Measurements from ENCODE around the gene SPINK8. TPM values are rescaled to one million over a fixed set of nuclear protein-coding genes. Genes with fewer than 3 reads are reported as not detected.

The SPINK8 gene
- total RNA-seq = not detected in 2 replicates

GRCh38 chr3:48333346-48334245, at the start of gene SPINK8:
TSS of gene SPINK8 (minus strand) at chr3:48333661. CDS start at chr3:48328341, 5,320 bp downstream.

DNA sequence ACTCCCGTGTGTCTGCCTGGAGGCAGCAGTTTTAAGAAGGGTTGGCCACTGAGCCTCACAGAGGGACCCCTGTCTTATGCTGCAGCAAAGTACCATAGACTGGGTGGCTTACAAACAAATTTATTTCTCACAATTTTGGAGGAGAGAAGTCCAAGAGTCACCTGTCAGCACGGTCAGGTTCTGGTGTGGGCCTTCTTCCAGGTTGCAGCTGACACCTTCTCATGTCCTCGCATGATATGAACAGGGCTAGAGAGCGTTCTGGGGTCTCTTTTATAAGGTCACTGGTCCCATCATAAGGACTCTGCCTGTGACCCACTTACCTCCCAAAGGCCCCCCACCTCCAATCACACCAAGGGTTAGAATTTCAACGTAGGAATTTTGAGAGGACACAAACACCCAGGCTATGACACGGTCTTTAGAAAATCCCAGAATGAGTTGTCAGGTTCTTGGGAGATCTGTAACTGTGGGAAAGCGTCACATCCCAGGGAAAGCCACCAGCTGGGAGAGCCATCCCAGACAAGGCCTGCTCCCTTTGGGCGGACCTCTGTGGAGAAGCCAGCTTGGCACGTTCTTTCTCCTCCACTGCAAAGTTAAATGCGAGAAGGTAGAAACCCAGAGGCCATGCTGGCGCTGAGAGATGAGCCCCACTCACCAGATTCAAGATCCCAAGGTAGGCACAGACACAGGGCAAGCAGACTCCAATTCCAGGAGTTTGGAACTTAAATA, 38.4 kb upstream of the SPINK8 start, which contains the start of gene FBXW12:
TSS of gene FBXW12 (plus strand) at position 569 of the 726 bp plus-strand sequence. CDS start 549 bp downstream, outside the sequence.

GRCh38 chr3:48301020-48301799, 32.3 kb downstream of the SPINK8 start, which contains the start of gene NME6:
TSS of gene NME6 (minus strand) at chr3:48301367.

Other genes starting within 250 kb of the SPINK8 start
- gene CDC25A, start 145.2 kb downstream of the SPINK8 start, total RNA-seq = 5.2 and 15.9 TPM in 2 replicates
- not detected in 2 replicates for gene CAMP, start 110.2 kb downstream of the SPINK8 start, total RNA-seq
- gene ZNF589, start 92.6 kb downstream of the SPINK8 start, total RNA-seq = 4.1 and 4.5 TPM in 2 replicates
- 31.2 and 35.9 TPM in 2 replicates for gene NME6, start 32.3 kb downstream of the SPINK8 start, total RNA-seq
- gene FBXW12, start 38.6 kb upstream of the SPINK8 start, total RNA-seq = not detected in 2 replicates
- 14.7 and 30.0 TPM in 2 replicates for gene PLXNB1, start 96.4 kb upstream of the SPINK8 start, total RNA-seq
- 21.5 and 24.3 TPM in 2 replicates for gene CCDC51, start 106.5 kb upstream of the SPINK8 start, total RNA-seq
- 211 and 292 TPM in 2 replicates for gene TMA7, start 106.6 kb upstream of the SPINK8 start, total RNA-seq
- gene ATRIP, start 113.1 kb upstream of the SPINK8 start, total RNA-seq = 5.4 and 13.4 TPM in 2 replicates
- gene SHISA5, start 170.5 kb upstream of the SPINK8 start, total RNA-seq = 96.6 and 106 TPM in 2 replicates
- 9.2 and 14.4 TPM in 2 replicates for gene PFKFB4, start 223.1 kb upstream of the SPINK8 start, total RNA-seq
- gene UCN2, start 230.1 kb upstream of the SPINK8 start, total RNA-seq = 1.2 and 1.5 TPM in 2 replicates

Measured in uterine smooth muscle cell (primary cell).